MCF 10A (cell line): ENCODE measurements around the gene DGCR8. TPM values are rescaled to one million over a fixed set of nuclear protein-coding genes. Genes with fewer than 3 reads are reported as not detected.

Source experiments
- BruUV-seq: library from RNA; stranded (reverse); fragments of 400-500 nt; replicated peaks from 2 replicates; lab custom pipeline; 2021; lab: Mats Ljungman, UMichigan
- CTCF ChIA-PET: fragments of 300-600 bp; sonication (Branson Sonifier 250); formaldehyde crosslinking; extraction: SDS; loops from one replicate; lab custom pipeline; 2021; ENCODE audit warnings: antibody characterized with exemption, inconsistent platforms; lab: Yijun Ruan, JAX
- POLR2A ChIA-PET: fragments of 300-600, 350-650 bp; sonication (Branson Sonifier 250); formaldehyde crosslinking; extraction: SDS; loops from one replicate; lab custom pipeline; 2020; ENCODE audit warnings: antibody characterized with exemption, inconsistent platforms; lab: Yijun Ruan, JAX
- DNase-seq: peaks from one replicate; pipeline ENCODE4 v3.0.0-alpha.2; 2018; ENCODE audit not compliant: unreplicated experiment
- H3K27ac Mint-ChIP-seq: one replicate; pipeline ENCODE4 v1.8.0; 2022; ENCODE audit warnings: mild to moderate bottlenecking, low read depth, mixed read lengths; ENCODE audit not compliant: unreplicated experiment
- H3K27me3 Mint-ChIP-seq: one replicate; pipeline ENCODE4 v1.8.0; 2022; ENCODE audit warnings: mixed read lengths; ENCODE audit not compliant: insufficient read depth, unreplicated experiment
- H3K36me3 Mint-ChIP-seq: one replicate; pipeline ENCODE4 v1.8.0; 2022; ENCODE audit warnings: mild to moderate bottlenecking, moderate library complexity, mixed read lengths; ENCODE audit not compliant: insufficient read depth, unreplicated experiment
- H3K4me1 Mint-ChIP-seq: one replicate; pipeline ENCODE4 v1.8.0; 2022; ENCODE audit warnings: mixed read lengths; ENCODE audit not compliant: insufficient read depth, unreplicated experiment
- H3K4me3 Mint-ChIP-seq: one replicate; pipeline ENCODE4 v1.8.0; 2022; ENCODE audit warnings: mild to moderate bottlenecking, moderate library complexity, mixed read lengths; ENCODE audit not compliant: unreplicated experiment
- H3K9me3 Mint-ChIP-seq: one replicate; pipeline ENCODE4 v1.8.0; 2022; ENCODE audit warnings: mixed read lengths; ENCODE audit not compliant: unreplicated experiment
- CTCF ChIP-seq: fragments of 200-600 bp; IDR thresholded peaks from one replicate; pipeline ENCODE4 v1.8.0; 2022; ENCODE audit warnings: antibody characterized with exemption, mild to moderate bottlenecking; ENCODE audit not compliant: unreplicated experiment
- intact Hi-C: fragments of 100-400 bp; cut with micrococcal nuclease; formaldehyde crosslinking; loops from 2 replicates; pipeline ENCODE4 v1.14.1; 2022
- total RNA-seq: library from RNA; stranded (reverse); gene quantifications from 2 replicates; pipeline ENCODE4 v1.2.3, GENCODE V29; 2022

DGCR8 gene
- total RNA-seq, 1 experiment from 2014 or later = 40.8 TPM

- no peaks in the 10 kb centered on the region for H3K27me3 Mint-ChIP-seq
- ChIA-PET POLR2A (interaction anchor here (3.0 kb wide), 1 partner anchor 10 kb away, joined by 17 read pairs; the partner anchor contains the start of gene TRMT2A), CTCF (interaction anchor here (0.8 to 1.1 kb wide), 3 partner anchors 28 to 165 kb away, joined by 3 to 4 read pairs (median 3); no protein-coding TSS in a partner anchor)
- no TSS peak for BruUV-seq
- intact Hi-C loops = no loop called here
- no peaks in the 10 kb centered on the region for H3K4me1 Mint-ChIP-seq
- peak; percentile 35 for DNase-seq
- no peaks in the 10 kb centered on the region for H3K9me3 Mint-ChIP-seq
- no peak overlapping the region for H3K27ac Mint-ChIP-seq
- peaks cover 33% of the 10 kb centered on the region for H3K36me3 Mint-ChIP-seq
- TF ChIP-seq CTCF = no peak
- H3K4me3 Mint-ChIP-seq = no peak overlapping the region
Observed at GRCh38 chr22:20128902-20129746, 49.1 kb downstream of the DGCR8 start.

- Mint-ChIP-seq H3K9me3 (no peaks in the 10 kb centered on the region), H3K4me1 (no peaks in the 10 kb centered on the region), H3K36me3 (peaks cover 28% of the 10 kb centered on the region), H3K27me3 (no peaks in the 10 kb centered on the region), H3K4me3 (no peak overlapping the region), H3K27ac (no peak overlapping the region)
- intact Hi-C loops = no loop called here
- POLR2A ChIA-PET = interaction anchor here (3.0 kb wide), 1 partner anchor 11 kb away, joined by 17 read pairs; the partner anchor contains the start of gene TRMT2A
- no TSS peak for BruUV-seq
- TF ChIP-seq CTCF = no peak
- no peak for DNase-seq
- CTCF ChIA-PET = interaction anchor here (0.8 to 1.1 kb wide), 2 partner anchors 28 to 166 kb away, joined by 3 to 4 read pairs; no protein-coding TSS in a partner anchor
Observed at GRCh38 chr22:20129747-20130014, 49.6 kb downstream of the DGCR8 start.

GRCh38 chr22:20130319-20130718 is 50.3 kb downstream of the DGCR8 start:
- POLR2A ChIA-PET = interaction anchor here (0.6 to 3.0 kb wide), 3 partner anchors 12 to 207 kb away, joined by 3 to 17 read pairs (median 3); partner anchors contain the start of gene TRMT2A
- peak; percentile 32 for DNase-seq
- intact Hi-C loops = no loop called here
- no TSS peak for BruUV-seq
- Mint-ChIP-seq H3K9me3 (no peaks in the 10 kb centered on the region), H3K4me3 (peak overlapping the region; percentile 63), H3K36me3 (peaks cover 23% of the 10 kb centered on the region), H3K27ac (no peak overlapping the region), H3K4me1 (no peaks in the 10 kb centered on the region), H3K27me3 (no peaks in the 10 kb centered on the region)
- TF ChIP-seq CTCF = peak; percentile 14
- CTCF ChIA-PET = interaction anchor here (0.6 to 1.1 kb wide), 2 partner anchors 27 to 53 kb away, joined by 3 to 4 read pairs; no protein-coding TSS in a partner anchor
